CD4-positive, alpha-beta T cell (primary cell): Measurements from ENCODE around the gene PHLDA2. TPM values are rescaled to one million over a fixed set of nuclear protein-coding genes. Genes with fewer than 3 reads are reported as not detected.

Experiments
- ATAC-seq: fragments of 200-7000 bp; cut with Tn5 transposase; one replicate; pipeline ENCODE4 v1.10.0; 2022; ENCODE audit warnings: mild to moderate bottlenecking; ENCODE audit not compliant: poor library complexity
- CTCF ChIA-PET: fragments of 350-600 bp; sonication (Branson Sonifier 250); formaldehyde crosslinking; loops from one replicate; lab custom pipeline; 2021; ENCODE audit warnings: antibody characterized with exemption, inconsistent platforms; lab: Charles Lee
- POLR2A ChIA-PET: fragments of 350-600 bp; sonication (Branson Sonifier 250); formaldehyde crosslinking; loops from one replicate; lab custom pipeline; 2021; ENCODE audit warnings: antibody characterized with exemption, inconsistent platforms; lab: Charles Lee
- DNase-seq, 14 experiments: peaks; one replicate each; pipeline ENCODE4 v3.0.0-alpha.2; 2013 to 2020; ENCODE audit warnings: mixed read lengths in 2 of 14
- H3K27ac ChIP-seq, 2 donors: one replicate each; pipeline versions ENCODE4 v1.5.1 to v1.7.0; 2013; ENCODE audit warnings: low read length in 2 of 2, low read depth in 1 of 2, mild to moderate bottlenecking in 1 of 2
- H3K27me3 ChIP-seq, 2 experiments: 1 replicate in 1 of 2; 2 replicates in 1 of 2; pipeline versions ENCODE4 v1.6.1 to v1.7.0; 2013; ENCODE audit warnings: low read length in 2 of 2, control low read depth in 1 of 2, mild to moderate bottlenecking in 1 of 2, moderate library complexity in 1 of 2; ENCODE audit not compliant: insufficient read depth in 2 of 2, control insufficient read depth in 1 of 2
- H3K36me3 ChIP-seq: one replicate; pipeline ENCODE4 v1.6.1; 2013; ENCODE audit warnings: low read length, control low read depth; ENCODE audit not compliant: insufficient read depth
- H3K4me1 ChIP-seq: one replicate; pipeline ENCODE4 v1.6.1; 2013; ENCODE audit warnings: low read length, control low read depth; ENCODE audit not compliant: insufficient read depth
- H3K4me3 ChIP-seq: one replicate; pipeline ENCODE4 v1.5.1; 2013; ENCODE audit warnings: mild to moderate bottlenecking, low read length, moderate library complexity
- H3K9me3 ChIP-seq, 2 experiments: 1 replicate in 1 of 2; 2 replicates in 1 of 2; pipeline versions ENCODE4 v1.6.1 to v1.7.0; 2013; ENCODE audit warnings: low read length in 2 of 2, mild to moderate bottlenecking in 2 of 2, control low read depth in 1 of 2, moderate library complexity in 1 of 2; ENCODE audit not compliant: control insufficient read depth in 1 of 2, insufficient read depth in 1 of 2
- H3K27ac Mint-ChIP-seq: one replicate; pipeline ENCODE4 v1.8.0; 2020; ENCODE audit warnings: mixed read lengths
- H3K27me3 Mint-ChIP-seq: one replicate; pipeline ENCODE4 v1.8.0; 2021; ENCODE audit warnings: mixed read lengths
- H3K36me3 Mint-ChIP-seq: one replicate; pipeline ENCODE4 v1.8.0; 2021; ENCODE audit warnings: low read depth, mixed read lengths
- H3K4me1 Mint-ChIP-seq: one replicate; pipeline ENCODE4 v1.8.0; 2021; ENCODE audit warnings: low read depth, mixed read lengths
- H3K4me3 Mint-ChIP-seq: one replicate; pipeline ENCODE4 v1.8.0; 2020; ENCODE audit warnings: mild to moderate bottlenecking, mixed read lengths
- H3K9me3 Mint-ChIP-seq: one replicate; pipeline ENCODE4 v1.8.0; 2020; ENCODE audit warnings: mixed read lengths
- intact Hi-C, 2 experiments: fragments of 100-400 bp; cut with DNase I in 1 of 2; cut with micrococcal nuclease in 1 of 2; formaldehyde crosslinking; loops; one replicate each; pipeline versions ENCODE4 v1.15.1 to v1.9.0; 2023 to 2025; cut with DNase I, micrococcal nuclease
- total RNA-seq, 174 experiments: library from RNA in 2 of 174; stranded (reverse) in 2 of 174; gene quantifications; one replicate each; pipeline ENCODE4 v1.2.3 and lab custom pipeline; 2021 to 2026
- TF ChIP-seq, protein P1 (sequence below): fragments of 200-600 bp; IDR thresholded peaks from one replicate; pipeline ENCODE4 v1.8.0; 2022; ENCODE audit warnings: antibody characterized with exemption, mild to moderate bottlenecking

Gene PHLDA2
- total RNA-seq, 2 experiments from 2014 or later: 1.1 to 1.3 TPM

DNA sequence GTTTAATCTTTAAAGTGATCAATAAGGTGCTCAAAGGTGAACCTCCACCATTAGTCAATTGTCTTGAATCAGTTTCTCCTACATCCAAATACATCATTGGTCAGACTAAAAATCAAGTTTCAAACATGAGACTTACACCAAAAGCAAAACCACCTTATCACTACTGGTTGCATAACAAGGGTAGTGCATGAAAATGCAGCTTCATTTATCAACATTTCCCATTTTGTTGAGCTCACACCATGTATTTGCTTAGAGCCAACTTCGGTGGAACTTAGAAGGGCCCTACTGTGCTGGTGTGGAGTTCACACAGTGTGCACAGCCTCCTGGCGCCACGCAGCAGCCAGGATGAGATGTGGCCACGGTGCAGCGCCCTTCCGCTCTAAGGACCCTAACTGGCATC lies 23.1 kb upstream of the PHLDA2 start:
- no peaks in the 10 kb centered on the region for H3K9me3 Mint-ChIP-seq

GRCh38 chr11:2951231-2952110 lies 22.3 kb upstream of the PHLDA2 start:
- Mint-ChIP-seq H3K4me3 (no peak overlapping the region), H3K9me3 (no peaks in the 10 kb centered on the region), H3K4me1 (peaks cover 43% of the 10 kb centered on the region), H3K27me3 (no peaks in the 10 kb centered on the region), H3K36me3 (peaks cover 100% of the 10 kb centered on the region), H3K27ac (no peak overlapping the region)
- POLR2A ChIA-PET: no interaction called here
- Histone ChIP-seq H3K27ac (no peak overlapping the region), H3K4me1 (peaks cover 24% of the 10 kb centered on the region), H3K4me3 (no peak overlapping the region), H3K36me3 (peaks cover 91% of the 10 kb centered on the region), H3K27me3 (no peaks in the 10 kb centered on the region), H3K9me3 (no peaks in the 10 kb centered on the region)
- TF ChIP-seq, protein P1, sequence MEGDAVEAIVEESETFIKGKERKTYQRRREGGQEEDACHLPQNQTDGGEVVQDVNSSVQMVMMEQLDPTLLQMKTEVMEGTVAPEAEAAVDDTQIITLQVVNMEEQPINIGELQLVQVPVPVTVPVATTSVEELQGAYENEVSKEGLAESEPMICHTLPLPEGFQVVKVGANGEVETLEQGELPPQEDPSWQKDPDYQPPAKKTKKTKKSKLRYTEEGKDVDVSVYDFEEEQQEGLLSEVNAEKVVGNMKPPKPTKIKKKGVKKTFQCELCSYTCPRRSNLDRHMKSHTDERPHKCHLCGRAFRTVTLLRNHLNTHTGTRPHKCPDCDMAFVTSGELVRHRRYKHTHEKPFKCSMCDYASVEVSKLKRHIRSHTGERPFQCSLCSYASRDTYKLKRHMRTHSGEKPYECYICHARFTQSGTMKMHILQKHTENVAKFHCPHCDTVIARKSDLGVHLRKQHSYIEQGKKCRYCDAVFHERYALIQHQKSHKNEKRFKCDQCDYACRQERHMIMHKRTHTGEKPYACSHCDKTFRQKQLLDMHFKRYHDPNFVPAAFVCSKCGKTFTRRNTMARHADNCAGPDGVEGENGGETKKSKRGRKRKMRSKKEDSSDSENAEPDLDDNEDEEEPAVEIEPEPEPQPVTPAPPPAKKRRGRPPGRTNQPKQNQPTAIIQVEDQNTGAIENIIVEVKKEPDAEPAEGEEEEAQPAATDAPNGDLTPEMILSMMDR: no peak
- intact Hi-C loops: no loop called here
- CTCF ChIA-PET: no interaction called here
- DNase-seq (no peak), ATAC-seq (no peak)

More for the DNA sequence above, 23.1 kb upstream of the PHLDA2 start:
- Mint-ChIP-seq H3K27ac (no peak overlapping the region), H3K4me1 (peaks cover 34% of the 10 kb centered on the region), H3K36me3 (peaks cover 100% of the 10 kb centered on the region), H3K27me3 (no peaks in the 10 kb centered on the region), H3K4me3 (no peak overlapping the region)
- H3K36me3 ChIP-seq: peaks cover 97% of the 10 kb centered on the region
- POLR2A ChIA-PET: no interaction called here
- ATAC-seq: no peak
- CTCF ChIA-PET: no interaction called here
- DNase-seq: no peak
- TF ChIP-seq, protein P1: no peak
- no peak overlapping the region for H3K4me3 ChIP-seq
- no peak overlapping the region for H3K27ac ChIP-seq
- intact Hi-C loops: no loop called here
- H3K4me1 ChIP-seq: peaks cover 18% of the 10 kb centered on the region
- H3K27me3 ChIP-seq: no peaks in the 10 kb centered on the region
- H3K9me3 ChIP-seq: no peaks in the 10 kb centered on the region

GRCh38 chr11:2950825-2951224 lies 21.6 kb upstream of the PHLDA2 start:
- Mint-ChIP-seq H3K9me3 (no peaks in the 10 kb centered on the region), H3K4me3 (no peak overlapping the region), H3K27me3 (no peaks in the 10 kb centered on the region), H3K36me3 (peaks cover 98% of the 10 kb centered on the region), H3K4me1 (peaks cover 49% of the 10 kb centered on the region), H3K27ac (no peak overlapping the region)
- ATAC-seq: no peak
- ChIA-PET POLR2A (no interaction called here), CTCF (no interaction called here)
- Histone ChIP-seq H3K4me3 (no peak overlapping the region), H3K36me3 (peaks cover 85% of the 10 kb centered on the region), H3K4me1 (peaks cover 30% of the 10 kb centered on the region), H3K9me3 (no peaks in the 10 kb centered on the region), H3K27me3 (no peaks in the 10 kb centered on the region), H3K27ac (no peak overlapping the region)
- TF ChIP-seq, protein P1: no peak
- DNase-seq: no peak
- intact Hi-C loops: no loop called here
